ENCODE data around the gene TUBA4A. TPM values are rescaled to one million over a fixed set of nuclear protein-coding genes. Genes with fewer than 3 reads are reported as not detected.

TUBA4A gene
- total and polyA plus RNA-seq, 2 of the 4 experiments (the other 2 are of a cell fraction), result 21.9 to 35.6 TPM

DNA sequence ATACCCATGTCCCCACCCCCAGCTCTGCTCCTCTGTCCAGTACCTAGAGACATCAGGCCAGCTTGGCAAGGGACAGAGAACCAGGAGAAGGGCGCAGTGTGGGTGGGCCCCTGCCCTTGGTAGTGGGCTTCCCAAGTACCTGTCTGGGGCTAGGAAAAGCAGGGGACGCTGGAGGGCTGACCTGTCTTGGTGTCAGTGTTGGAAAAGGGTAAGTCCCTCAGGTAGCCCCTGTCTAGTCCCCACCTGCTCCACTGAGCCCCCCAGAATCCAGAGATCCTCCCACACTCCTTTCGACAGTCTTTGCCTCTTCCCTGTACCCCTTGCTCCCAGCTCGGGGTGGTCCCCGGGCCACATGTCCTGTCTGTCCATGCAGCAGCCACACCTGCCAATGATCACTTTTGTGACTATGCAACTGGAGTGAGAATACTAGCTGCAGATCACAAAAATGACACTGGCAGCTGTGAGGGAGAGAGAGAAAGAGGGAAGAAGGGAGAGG, 40.1 kb upstream of the TUBA4A start:
- H3K79me1 ChIP-seq (ENCODE audit: low read depth in 1 of 2, low read length in 2 of 2), result no peaks in the 10 kb centered on the region
- H4K20me1 ChIP-seq (ENCODE audit: insufficient read depth, low read length), result peaks cover 4% of the 10 kb centered on the region; the same call in 1 of the 2 replicates
- BruUV-seq (replicated peaks), result no TSS peak
- no peak overlapping the region for H3K18ac ChIP-seq (ENCODE audit: low read depth, low read length)
- 55% methylated on average over 2 of the region's 5 CpGs; no CpG with 5 or more reads in 1 of the 2 experiments for WGBS, 2 experiments (ENCODE audit: extremely low coverage in 2 of 2, insufficient read length in 1 of 2)
- peak overlapping the region; percentile 91 for H2AK5ac ChIP-seq (ENCODE audit: low read depth, low read length)
- dilution Hi-C loops (cut with HindIII; ENCODE audit: low sequenced_read_pairs, unreplicated experiment), result no loop called here
- ATAC-seq (ENCODE audit: low read depth) (no peak), DNase-seq (no peak)
- H2AFZ ChIP-seq (replicated peaks; ENCODE audit: low read length, poor library complexity), result peak overlapping the region; percentile 95
- H3K4me2 ChIP-seq (ENCODE audit: low read depth, low read length), result no peak overlapping the region
- no peak overlapping the region for H3K9ac ChIP-seq (ENCODE audit: low read depth, low read length)
- ChIA-PET CTCF (interaction anchor here (0.8 to 1.6 kb wide), 4 partner anchors 15 to 298 kb away, joined by 3 to 9 read pairs (median 6); partner anchors contain the start of gene DNAJB2), POLR2A (ENCODE audit: unreplicated experiment) (no interaction called here)
- H2BK5ac ChIP-seq (ENCODE audit: low read depth, low read length, poor library complexity, severe bottlenecking), result no peak overlapping the region
- no peak overlapping the region for H3K27ac ChIP-seq (ENCODE audit: insufficient read depth, low read length)
- no peaks in the 10 kb centered on the region for H3K36me3 ChIP-seq (ENCODE audit: control insufficient read depth, insufficient read depth, low read length)
- peak overlapping the region; percentile 82 for H3K4ac ChIP-seq (ENCODE audit: low read depth, low read length)
- H3K4me3 ChIP-seq (ENCODE audit: insufficient read depth, low read depth, low read length), result no peak overlapping the region
- no peak overlapping the region for H3K14ac ChIP-seq (replicated peaks; ENCODE audit: low read depth, low read length)
- H3K27me3 ChIP-seq (ENCODE audit: control insufficient read depth, insufficient read depth, low read length), result no peaks in the 10 kb centered on the region
- no peak overlapping the region for H2BK20ac ChIP-seq (ENCODE audit: low read depth, low read length)
- TF ChIP-seq FOS (IDR thresholded peaks at IDR 0.05; ENCODE audit: low read depth, low read length), result no peak
- no peak for TF ChIP-seq MAFK (IDR thresholded peaks at IDR 0.05; ENCODE audit: low read depth, low read length)
- no peak for TF ChIP-seq CHD1 (IDR thresholded peaks at IDR 0.05; ENCODE audit: low read depth, low read length)
- TF ChIP-seq SMC3 (IDR thresholded peaks at IDR 0.05; ENCODE audit: low read depth, low read length), result no peak
- no peak overlapping the region; the same call in 2 of the 3 replicates for H2BK15ac ChIP-seq (ENCODE audit: low read depth, low read length)
- peaks cover 14% of the 10 kb centered on the region for H3K4me1 ChIP-seq (ENCODE audit: control insufficient read depth, insufficient read depth, low read length)
- peak overlapping the region in 1 of 2 experiments; percentile 95; a peak in 3 of 4 replicates for H4K8ac ChIP-seq (ENCODE audit: low read depth in 2 of 2, low read length in 2 of 2)
- H2AK9ac ChIP-seq (replicated peaks; ENCODE audit: low read depth, low read length, poor library complexity), result peak overlapping the region; percentile 94
- H4K5ac ChIP-seq (ENCODE audit: low read depth, low read length), result no peak overlapping the region
- H3K56ac ChIP-seq (ENCODE audit: extremely low read depth, insufficient read depth, low read length), result no peak overlapping the region
- in situ Hi-C loops (cut with MboI; ENCODE audit: low sequenced_read_pairs), result no loop called here
- no peak overlapping the region for H3K23ac ChIP-seq (ENCODE audit: low read depth, low read length)
- peaks cover 11% of the 10 kb centered on the region; the same call in 1 of the 2 replicates for H3K9me1 ChIP-seq (ENCODE audit: insufficient read depth, low read length)
- H3K9me3 ChIP-seq (ENCODE audit: control insufficient read depth, insufficient read depth, low read length), result no peaks in the 10 kb centered on the region
- no peak overlapping the region; the same call in 1 of the 2 replicates for H2BK120ac ChIP-seq (ENCODE audit: low read depth, low read length)
- 0 out of 2 replicates have a peak overlapping the region, but pooled peaks have one; percentile 79 for H4K91ac ChIP-seq (ENCODE audit: insufficient read depth, low read depth, low read length)
- intact Hi-C loops (cut with micrococcal nuclease), result loop anchor here (1.0 to 2.0 kb wide), 3 partner anchors 16 to 123 kb away; partner anchors contain the start of genes ANKZF1, ATG9A and SLC23A3

Data from IMR-90 (cell line).